Trophoblast cell (in vitro differentiated cells and primary cell): ENCODE data around the gene FGD3.

Source experiments
- DNase-seq, 2 donors: peaks; one replicate each; pipeline ENCODE4 v3.0.0-alpha.2; 2016
- H2AFZ ChIP-seq: 2 replicates; pipeline ENCODE4 v1.6.1; 2013; ENCODE audit warnings: low read length, moderate library complexity, mild to moderate bottlenecking; ENCODE audit not compliant: insufficient read depth, poor library complexity
- H2AK5ac ChIP-seq: 2 replicates; pipeline ENCODE4 v1.6.1; 2013; ENCODE audit warnings: mild to moderate bottlenecking, low read length
- H2BK120ac ChIP-seq: 2 replicates; pipeline ENCODE4 v1.6.1; 2013; ENCODE audit warnings: low read length, mild to moderate bottlenecking, moderate library complexity; ENCODE audit not compliant: insufficient read depth, poor library complexity
- H2BK12ac ChIP-seq: 2 replicates; pipeline ENCODE4 v1.6.1; 2013; ENCODE audit warnings: mild to moderate bottlenecking, low read length, moderate library complexity
- H2BK5ac ChIP-seq: 2 replicates; pipeline ENCODE4 v1.6.1; 2013; ENCODE audit warnings: low read length, low read depth, moderate library complexity, mild to moderate bottlenecking; ENCODE audit not compliant: poor library complexity
- H3K14ac ChIP-seq: 2 replicates; pipeline ENCODE4 v1.6.1; 2013; ENCODE audit warnings: mild to moderate bottlenecking, low read length
- H3K18ac ChIP-seq: 2 replicates; pipeline ENCODE4 v1.6.1; 2013; ENCODE audit warnings: mild to moderate bottlenecking, low read length
- H3K23ac ChIP-seq: 2 replicates; pipeline ENCODE4 v1.6.1; 2013; ENCODE audit warnings: low read length
- H3K27ac ChIP-seq: 2 replicates; pipeline ENCODE4 v1.5.1; 2013; ENCODE audit warnings: low read depth, mild to moderate bottlenecking, inconsistent platforms, low read length, moderate library complexity
- H3K27me3 ChIP-seq: 2 replicates; pipeline ENCODE4 v1.6.1; 2013; ENCODE audit warnings: inconsistent platforms, mild to moderate bottlenecking, low read length, moderate library complexity; ENCODE audit not compliant: insufficient read depth
- H3K36me3 ChIP-seq, 2 experiments: 1 replicate in 1 of 2; 2 replicates in 1 of 2; pipeline ENCODE4 v1.6.1; 2013; ENCODE audit warnings: low read length in 2 of 2, mild to moderate bottlenecking in 2 of 2, moderate library complexity in 1 of 2; ENCODE audit not compliant: insufficient read depth in 2 of 2, control insufficient read depth in 1 of 2
- H3K4ac ChIP-seq: 2 replicates; pipeline ENCODE4 v1.6.1; 2013; ENCODE audit warnings: low read depth, mild to moderate bottlenecking, low read length, moderate library complexity
- H3K4me1 ChIP-seq, 2 experiments: 1 replicate in 1 of 2; 2 replicates in 1 of 2; pipeline ENCODE4 v1.6.1; 2013; ENCODE audit warnings: low read length in 2 of 2, mild to moderate bottlenecking in 2 of 2, moderate library complexity in 1 of 2; ENCODE audit not compliant: insufficient read depth in 2 of 2, control insufficient read depth in 1 of 2
- H3K4me2 ChIP-seq: 2 replicates; pipeline ENCODE4 v1.6.1; 2013; ENCODE audit warnings: inconsistent platforms, mild to moderate bottlenecking, low read length, moderate library complexity
- H3K4me3 ChIP-seq: 2 replicates; pipeline ENCODE4 v1.5.1; 2013; ENCODE audit warnings: mild to moderate bottlenecking, low read depth, low read length, inconsistent platforms
- H3K79me1 ChIP-seq: one replicate; pipeline ENCODE4 v1.6.1; 2013; ENCODE audit warnings: low read length
- H3K79me2 ChIP-seq: 2 replicates; pipeline ENCODE4 v1.6.1; 2013; ENCODE audit warnings: low read length, mild to moderate bottlenecking; ENCODE audit not compliant: control insufficient read depth, insufficient read depth, poor library complexity
- H3K9ac ChIP-seq: 2 replicates; pipeline ENCODE4 v1.6.1; 2013; ENCODE audit warnings: mild to moderate bottlenecking, low read length
- H3K9me3 ChIP-seq: 2 replicates; pipeline ENCODE4 v1.6.1; 2013; ENCODE audit warnings: low read depth, mild to moderate bottlenecking, control low read depth, inconsistent platforms, low read length; ENCODE audit not compliant: insufficient read depth
- H4K12ac ChIP-seq: 2 replicates; pipeline ENCODE4 v1.6.1; 2013; ENCODE audit warnings: low read depth, mild to moderate bottlenecking, low read length, moderate library complexity
- H4K8ac ChIP-seq: 2 replicates; pipeline ENCODE4 v1.6.1; 2013; ENCODE audit warnings: low read depth, mild to moderate bottlenecking, low read length, moderate library complexity
- H4K91ac ChIP-seq: one replicate; pipeline ENCODE4 v1.6.1; 2013; ENCODE audit warnings: low read depth, mild to moderate bottlenecking, low read length, moderate library complexity
- WGBS: extraction: QIAGEN DNeasy Blood & Tissue Kit; methylation state at CpG from one replicate; pipeline ENCODE4 v1.1.7; 2013; ENCODE audit warnings: missing lambda C conversion rate; ENCODE audit not compliant: insufficient read length, insufficient coverage; ENCODE audit errors: extremely low coverage; 5-methylcytosine and 5-hydroxymethylcytosine counted together

The FGD3 gene

DNA sequence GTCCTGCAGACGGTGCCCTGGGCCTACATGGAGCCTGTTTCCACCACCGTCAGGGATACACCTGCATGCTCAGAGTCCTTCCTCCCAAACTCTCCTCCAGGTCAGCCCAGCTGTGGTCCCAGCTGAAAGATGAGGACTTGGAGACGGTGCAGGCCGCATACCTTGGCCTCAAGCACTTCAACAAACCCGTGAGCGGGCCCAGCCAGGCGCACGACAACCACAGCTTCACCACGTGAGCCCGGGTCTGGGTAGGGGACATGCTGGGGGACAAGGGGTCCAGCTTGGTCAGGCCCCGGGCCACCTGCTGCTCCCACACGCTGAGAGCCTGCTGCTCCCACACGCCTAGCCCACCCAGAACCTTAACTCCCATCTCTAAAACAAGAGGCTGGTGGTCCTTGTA lies 132.0 kb downstream of the FGD3 start:
- no peak for DNase-seq
- H2BK12ac ChIP-seq = no peak overlapping the region
- no peak overlapping the region for H2BK5ac ChIP-seq
- no peak overlapping the region for H3K4me2 ChIP-seq
- no peaks in the 10 kb centered on the region for H3K27me3 ChIP-seq
- H3K9ac ChIP-seq = no peak overlapping the region
- H3K4me3 ChIP-seq = no peak overlapping the region
- no peak overlapping the region for H2AFZ ChIP-seq
- H3K27ac ChIP-seq = no peak overlapping the region
- H3K23ac ChIP-seq = no peak overlapping the region
- H2AK5ac ChIP-seq = no peak overlapping the region
- H4K91ac ChIP-seq = no peak overlapping the region
- no peaks in the 10 kb centered on the region for H3K9me3 ChIP-seq
- no CpG with 5 or more reads among the region's 13 CpGs for WGBS
- no peaks in the 10 kb centered on the region for H3K36me3 ChIP-seq
- H2BK120ac ChIP-seq = no peak overlapping the region
- no peak overlapping the region for H4K12ac ChIP-seq
- H3K18ac ChIP-seq = no peak overlapping the region
- H3K4ac ChIP-seq = no peak overlapping the region
- no peak overlapping the region for H3K14ac ChIP-seq
- no peaks in the 10 kb centered on the region for H3K79me1 ChIP-seq
- H3K4me1 ChIP-seq = peaks cover 2 to 3% of the 10 kb centered on the region in 2 experiments
- no peaks in the 10 kb centered on the region for H3K79me2 ChIP-seq
- no peak overlapping the region for H4K8ac ChIP-seq

DNA sequence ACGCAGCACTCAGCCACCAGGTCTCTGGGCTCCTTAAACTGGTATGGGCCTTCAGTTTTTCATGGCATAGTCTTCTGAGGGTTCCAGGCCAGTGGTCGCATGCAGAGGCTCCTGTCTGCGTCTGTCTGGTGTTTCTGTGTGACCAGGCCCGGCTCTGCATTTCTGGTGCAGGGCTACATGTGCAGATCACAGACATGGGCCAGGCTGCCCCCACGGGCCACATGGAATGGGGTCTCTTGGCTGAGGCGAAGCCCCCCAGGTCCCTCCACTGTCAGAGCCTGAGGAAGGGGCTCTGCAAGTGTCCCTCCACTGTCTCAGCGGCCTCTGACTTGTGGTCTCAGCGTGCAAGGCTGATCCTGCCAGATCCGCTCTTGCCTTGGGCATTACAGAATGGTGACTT lies 133.1 kb downstream of the FGD3 start:
- Histone ChIP-seq H3K79me1 (no peaks in the 10 kb centered on the region), H2BK5ac (no peak overlapping the region), H3K4me3 (no peak overlapping the region), H3K14ac (no peak overlapping the region), H3K27me3 (no peaks in the 10 kb centered on the region), H3K9me3 (no peaks in the 10 kb centered on the region), H2AK5ac (no peak overlapping the region), H4K91ac (no peak overlapping the region), H3K4me1 (peaks cover 2 to 3% of the 10 kb centered on the region in 2 experiments), H3K4ac (no peak overlapping the region), H2AFZ (no peak overlapping the region), H4K12ac (no peak overlapping the region), H2BK12ac (no peak overlapping the region), H2BK120ac (no peak overlapping the region), H3K18ac (no peak overlapping the region), H3K4me2 (no peak overlapping the region), H3K23ac (no peak overlapping the region), H4K8ac (no peak overlapping the region), H3K36me3 (no peaks in the 10 kb centered on the region), H3K27ac (no peak overlapping the region), H3K9ac (no peak overlapping the region), H3K79me2 (no peaks in the 10 kb centered on the region)
- no peak for DNase-seq
- no CpG with 5 or more reads among the region's 9 CpGs for WGBS

DNA sequence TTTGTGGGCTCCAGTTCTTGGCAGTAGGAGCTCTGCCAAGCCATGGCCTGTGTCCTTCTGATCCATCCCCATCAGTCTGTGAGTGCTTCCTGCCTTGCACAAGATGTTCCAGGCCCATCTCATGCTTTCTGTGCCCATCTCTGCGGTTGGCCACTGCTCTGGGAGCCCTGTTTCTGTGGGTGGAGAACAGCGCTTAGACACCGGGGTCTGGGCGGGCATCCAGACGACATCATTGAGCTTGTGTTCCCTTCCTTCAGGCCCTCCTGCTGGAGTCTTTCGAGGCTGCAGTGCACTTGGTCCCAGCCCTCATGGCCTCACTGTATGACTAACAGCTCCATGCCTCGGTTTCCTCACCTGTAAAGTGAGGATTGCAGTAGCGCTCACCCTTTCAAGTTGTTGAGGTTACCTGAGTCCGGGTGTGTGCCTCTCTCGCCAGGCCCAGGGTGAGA lies 133.8 kb downstream of the FGD3 start:
- Histone ChIP-seq H3K4me2 (no peak overlapping the region), H2BK120ac (no peak overlapping the region), H3K4me3 (no peak overlapping the region), H4K12ac (no peak overlapping the region), H3K79me2 (no peaks in the 10 kb centered on the region), H3K23ac (no peak overlapping the region), H3K4me1 (peaks cover 2 to 3% of the 10 kb centered on the region in 2 experiments), H2AFZ (no peak overlapping the region), H4K8ac (no peak overlapping the region), H3K4ac (no peak overlapping the region), H3K14ac (no peak overlapping the region), H2BK5ac (no peak overlapping the region), H2BK12ac (no peak overlapping the region), H3K18ac (no peak overlapping the region), H3K9me3 (peaks cover 2% of the 10 kb centered on the region), H3K79me1 (no peaks in the 10 kb centered on the region), H3K36me3 (no peaks in the 10 kb centered on the region), H3K9ac (no peak overlapping the region), H2AK5ac (no peak overlapping the region), H3K27me3 (no peaks in the 10 kb centered on the region), H4K91ac (no peak overlapping the region), H3K27ac (no peak overlapping the region)
- no peak for DNase-seq
- no CpG with 5 or more reads among the region's 10 CpGs for WGBS

DNA sequence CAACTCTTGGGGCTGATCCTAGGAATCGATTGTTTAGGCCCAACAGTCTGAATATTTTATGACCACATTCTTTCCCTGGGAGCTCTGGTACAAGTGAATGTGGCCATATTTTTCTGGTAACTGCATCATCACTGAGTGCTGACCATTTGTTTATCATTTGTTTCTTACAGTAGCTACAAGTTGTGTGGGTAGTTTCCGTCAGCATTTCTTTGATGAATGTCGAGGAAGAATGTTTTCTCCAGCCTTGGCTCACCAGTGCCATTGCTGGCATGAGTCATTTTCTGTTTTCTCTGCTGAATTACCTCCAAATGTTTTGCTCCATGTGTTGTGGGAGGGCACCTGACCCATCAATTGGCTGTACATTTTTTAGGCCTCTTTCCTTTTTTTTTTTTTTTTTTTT lies 134.6 kb downstream of the FGD3 start:
- H3K9me3 ChIP-seq = peaks cover 2% of the 10 kb centered on the region
- H3K9ac ChIP-seq = no peak overlapping the region
- H2BK120ac ChIP-seq = no peak overlapping the region
- H4K91ac ChIP-seq = no peak overlapping the region
- H4K8ac ChIP-seq = no peak overlapping the region
- H2BK12ac ChIP-seq = no peak overlapping the region
- H2BK5ac ChIP-seq = no peak overlapping the region
- no peak overlapping the region for H3K4me2 ChIP-seq
- no peaks in the 10 kb centered on the region for H3K79me1 ChIP-seq
- no peak overlapping the region for H4K12ac ChIP-seq
- H3K4ac ChIP-seq = no peak overlapping the region
- no peak overlapping the region for H3K27ac ChIP-seq
- no peak overlapping the region for H2AK5ac ChIP-seq
- H2AFZ ChIP-seq = no peak overlapping the region
- H3K27me3 ChIP-seq = no peaks in the 10 kb centered on the region
- H3K23ac ChIP-seq = no peak overlapping the region
- WGBS = no CpG with 5 or more reads among the region's 3 CpGs
- no peaks in the 10 kb centered on the region for H3K36me3 ChIP-seq
- peaks cover 2 to 3% of the 10 kb centered on the region in 2 experiments for H3K4me1 ChIP-seq
- H3K18ac ChIP-seq = no peak overlapping the region
- no peak overlapping the region for H3K4me3 ChIP-seq
- no peak overlapping the region for H3K14ac ChIP-seq
- peak in 1 of 2 donors; percentile 23 for DNase-seq
- H3K79me2 ChIP-seq = no peaks in the 10 kb centered on the region
